ENCODE data around the gene ZNF892. TPM values are rescaled to one million over a fixed set of nuclear protein-coding genes. Genes with fewer than 3 reads are reported as not detected.

Gene ZNF892
- total RNA-seq, 1 donor from 2014 or later = 3.8 TPM

Other genes with a start within 250 kb of the ZNF892 start
- 21.2 TPM for gene MAL, start 181.8 kb upstream of the ZNF892 start, total RNA-seq
- gene MRPS5, start 85.7 kb upstream of the ZNF892 start, total RNA-seq = 55.2 TPM
- 19.8 TPM for gene ZNF514, start 47.7 kb upstream of the ZNF892 start, total RNA-seq
- 4.7 TPM for gene ZNF2, start 41.7 kb upstream of the ZNF892 start, total RNA-seq
- 6.0 TPM for gene PROM2, start 66.9 kb downstream of the ZNF892 start, total RNA-seq
- gene KCNIP3, start 89.8 kb downstream of the ZNF892 start, total RNA-seq = 3.0 TPM
- 22.8 TPM for gene FAHD2A, start 195.2 kb downstream of the ZNF892 start, total RNA-seq

Measured in upper lobe of right lung (tissue), 1 donor.